Suprapubic skin (tissue), 4 donors: ENCODE data around the gene MMP17. TPM values are rescaled to one million over a fixed set of nuclear protein-coding genes. Genes with fewer than 3 reads are reported as not detected.

Experiments used
- DNase-seq, 2 donors: peaks; one replicate each; pipeline ENCODE4 v3.0.0-alpha.2; 2019; ENCODE audit warnings: low spot score in 2 of 2
- H3K27ac ChIP-seq: fragments of 200-600 bp; sonication (generic); one replicate; pipeline ENCODE4 v1.5.1; 2019
- H3K27me3 ChIP-seq: fragments of 200-600 bp; sonication (generic); one replicate; pipeline ENCODE4 v1.5.1; 2019
- H3K36me3 ChIP-seq: fragments of 200-600 bp; sonication (generic); one replicate; pipeline ENCODE4 v1.5.1; 2019
- H3K4me1 ChIP-seq: fragments of 200-600 bp; sonication (generic); one replicate; pipeline ENCODE4 v1.5.1; 2019
- H3K4me3 ChIP-seq: fragments of 200-600 bp; sonication (generic); one replicate; pipeline ENCODE4 v1.5.1; 2019; ENCODE audit warnings: mild to moderate bottlenecking
- H3K9me3 ChIP-seq: fragments of 200-600 bp; sonication (generic); one replicate; pipeline ENCODE4 v1.5.1; 2019
- CTCF ChIP-seq, 2 donors: fragments of 200-600 bp in 1 of 2; fragments of 450-650 bp in 1 of 2; sonication (generic) in 1 of 2; IDR thresholded peaks; one replicate each; pipeline ENCODE4 v1.5.1; 2016 to 2019; ENCODE audit warnings: antibody characterized with exemption in 2 of 2, mild to moderate bottlenecking in 1 of 2, moderate library complexity in 1 of 2
- EP300 ChIP-seq: sonication (generic); formaldehyde crosslinking; IDR thresholded peaks from one replicate; pipeline ENCODE4 v1.6.1; 2017; ENCODE audit warnings: antibody characterized with exemption
- POLR2A ChIP-seq, 2 donors: fragments of 450-650 bp; IDR thresholded peaks; one replicate each; pipeline ENCODE4 v1.6.1; 2017; ENCODE audit warnings: antibody characterized with exemption in 2 of 2, mild to moderate bottlenecking in 2 of 2, moderate library complexity in 2 of 2
- POLR2AphosphoS5 ChIP-seq, 3 donors: sonication (generic); formaldehyde crosslinking; IDR thresholded peaks; one replicate each; pipeline ENCODE4 v1.6.1; 2017; ENCODE audit warnings: antibody characterized with exemption in 3 of 3
- WGBS: methylation state at CpG from one replicate; pipeline ENCODE4 v1.1.5; 2018; 5-methylcytosine and 5-hydroxymethylcytosine counted together
- total RNA-seq, 4 donors: library from RNA; depleted of rRNA; stranded (reverse); fragments of >200 nt; gene quantifications; one replicate each; pipeline ENCODE4 v1.1.0, GENCODE V29; 2016

Gene MMP17
- total RNA-seq, 4 donors from 2014 or later = 3.0 to 10.1 (median 5.6) TPM

- no peak overlapping the region for H3K4me3 ChIP-seq
- no peak overlapping the region for H3K27ac ChIP-seq
- H3K9me3 ChIP-seq = no peaks in the 10 kb centered on the region
- no peak for TF ChIP-seq EP300
- TF ChIP-seq CTCF (IDR thresholded peaks at IDR 0.05) = no peak
- TF ChIP-seq POLR2AphosphoS5 (IDR thresholded peaks at IDR 0.05) = no peak
- TF ChIP-seq POLR2A (IDR thresholded peaks at IDR 0.05) = no peak
- peaks cover 58% of the 10 kb centered on the region for H3K36me3 ChIP-seq
- WGBS = 88% methylated on average over 19 of the region's 20 CpGs
- no peak for DNase-seq
- peaks cover 13% of the 10 kb centered on the region for H3K4me1 ChIP-seq
- no peaks in the 10 kb centered on the region for H3K27me3 ChIP-seq
These were observed 27.5 kb upstream of the MMP17 start for GRCh38 chr12:131800594-131801135.

GRCh38 chr12:131801254-131801866, 26.8 kb upstream of the MMP17 start:
- Histone ChIP-seq H3K27me3 (no peaks in the 10 kb centered on the region), H3K9me3 (no peaks in the 10 kb centered on the region), H3K4me3 (no peak overlapping the region), H3K36me3 (peaks cover 54% of the 10 kb centered on the region), H3K27ac (no peak overlapping the region), H3K4me1 (peaks cover 10% of the 10 kb centered on the region)
- 65% methylated on average over 31 of the region's 35 CpGs for whole genome bisulfite sequencing
- DNase-seq = no peak
- no peak for TF ChIP-seq POLR2AphosphoS5 (IDR thresholded peaks at IDR 0.05)
- no peak for TF ChIP-seq POLR2A (IDR thresholded peaks at IDR 0.05)
- no peak for TF ChIP-seq EP300
- TF ChIP-seq CTCF (IDR thresholded peaks at IDR 0.05) = no peak

- no peak for DNase-seq
- no peak for TF ChIP-seq EP300
- no peak for TF ChIP-seq CTCF (IDR thresholded peaks at IDR 0.05)
- no peak for TF ChIP-seq POLR2AphosphoS5 (IDR thresholded peaks at IDR 0.05)
- TF ChIP-seq POLR2A (IDR thresholded peaks at IDR 0.05) = no peak
- no peaks in the 10 kb centered on the region for H3K9me3 ChIP-seq
- H3K27me3 ChIP-seq = no peaks in the 10 kb centered on the region
- 9% methylated on average over 11 of the region's 11 CpGs for WGBS
- peaks cover 29% of the 10 kb centered on the region for H3K36me3 ChIP-seq
- no peak overlapping the region for H3K4me3 ChIP-seq
- H3K4me1 ChIP-seq = peaks cover 10% of the 10 kb centered on the region
- no peak overlapping the region for H3K27ac ChIP-seq
These were observed 24.2 kb upstream of the MMP17 start for GRCh38 chr12:131803961-131804521.

GRCh38 chr12:131805421-131805820, 22.8 kb upstream of the MMP17 start:
- DNase-seq = no peak
- no peaks in the 10 kb centered on the region for H3K27me3 ChIP-seq
- TF ChIP-seq POLR2A (IDR thresholded peaks at IDR 0.05) (no peak), CTCF (IDR thresholded peaks at IDR 0.05) (no peak), EP300 (no peak), POLR2AphosphoS5 (IDR thresholded peaks at IDR 0.05) (no peak)
- WGBS = 77% methylated on average over 5 of the region's 5 CpGs
- H3K9me3 ChIP-seq = no peaks in the 10 kb centered on the region
- no peak overlapping the region for H3K27ac ChIP-seq
- peaks cover 15% of the 10 kb centered on the region for H3K36me3 ChIP-seq
- H3K4me1 ChIP-seq = peaks cover 10% of the 10 kb centered on the region
- H3K4me3 ChIP-seq = no peak overlapping the region

GRCh38 chr12:131806674-131807073, 21.5 kb upstream of the MMP17 start:
- TF ChIP-seq EP300 (no peak), CTCF (IDR thresholded peaks at IDR 0.05) (no peak), POLR2A (IDR thresholded peaks at IDR 0.05) (no peak), POLR2AphosphoS5 (IDR thresholded peaks at IDR 0.05) (no peak)
- 64% methylated on average over 7 of the region's 7 CpGs for WGBS
- H3K27me3 ChIP-seq = no peaks in the 10 kb centered on the region
- no peak overlapping the region for H3K4me3 ChIP-seq
- H3K27ac ChIP-seq = no peak overlapping the region
- H3K9me3 ChIP-seq = no peaks in the 10 kb centered on the region
- H3K4me1 ChIP-seq = peaks cover 10% of the 10 kb centered on the region
- H3K36me3 ChIP-seq = peaks cover 11% of the 10 kb centered on the region
- DNase-seq = no peak
